ENCODE results near the gene B9D1.

B9D1 gene

DNA sequence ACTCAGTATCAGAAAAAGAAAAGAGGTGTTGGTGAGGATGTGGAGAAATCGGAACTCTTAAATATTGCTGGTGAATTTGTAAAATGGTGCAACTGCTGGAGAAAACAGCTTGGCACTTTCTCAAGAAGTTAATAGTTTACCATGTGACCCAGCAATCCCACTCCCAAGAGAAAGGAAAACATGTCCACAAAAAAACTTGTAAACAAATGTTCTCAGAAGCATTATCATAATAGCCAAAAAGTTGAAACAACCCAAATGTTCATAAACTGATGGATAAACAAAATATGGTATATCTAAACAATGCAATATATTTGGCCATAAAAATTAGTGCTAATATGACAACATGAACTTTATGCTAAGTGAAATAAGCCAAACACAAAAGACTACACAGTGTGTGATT, 13.2 kb upstream of the B9D1 start:
- no peak for DNase-seq

GRCh38 chr17:19374136-19374535, 11.6 kb upstream of the B9D1 start:
- no peak for DNase-seq

- DNase-seq: peak; percentile 11
Observed at GRCh38 chr17:19372866-19373504, 10.5 kb upstream of the B9D1 start.

DNA sequence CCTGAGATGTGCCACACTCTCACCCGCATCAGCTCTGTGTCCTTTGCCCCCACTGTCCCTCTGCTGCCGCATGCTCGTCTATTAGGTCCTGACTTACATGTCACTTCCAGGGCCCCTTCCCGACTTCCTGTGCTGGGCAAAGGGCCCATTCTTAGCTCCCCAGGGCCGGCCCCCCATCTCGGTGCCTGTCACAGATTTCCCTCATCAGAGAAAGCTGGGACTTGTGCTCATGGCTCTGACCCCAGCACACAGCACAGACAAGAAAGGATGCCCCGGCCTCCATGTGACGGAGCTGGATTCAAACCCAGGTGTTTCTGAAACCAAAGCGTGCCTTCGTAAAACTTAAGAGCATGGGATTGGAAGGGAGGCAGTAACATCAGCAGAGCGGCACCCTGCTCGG, 9.9 kb upstream of the B9D1 start:
- DNase-seq: no peak

GRCh38 chr17:19372011-19372370, 9.5 kb upstream of the B9D1 start:
- no peak for DNase-seq

GRCh38 chr17:19371259-19372010, 8.9 kb upstream of the B9D1 start:
- no peak for DNase-seq

- peak; percentile 9 for DNase-seq
Observed at GRCh38 chr17:19370493-19370960, 8.0 kb upstream of the B9D1 start.

DNA sequence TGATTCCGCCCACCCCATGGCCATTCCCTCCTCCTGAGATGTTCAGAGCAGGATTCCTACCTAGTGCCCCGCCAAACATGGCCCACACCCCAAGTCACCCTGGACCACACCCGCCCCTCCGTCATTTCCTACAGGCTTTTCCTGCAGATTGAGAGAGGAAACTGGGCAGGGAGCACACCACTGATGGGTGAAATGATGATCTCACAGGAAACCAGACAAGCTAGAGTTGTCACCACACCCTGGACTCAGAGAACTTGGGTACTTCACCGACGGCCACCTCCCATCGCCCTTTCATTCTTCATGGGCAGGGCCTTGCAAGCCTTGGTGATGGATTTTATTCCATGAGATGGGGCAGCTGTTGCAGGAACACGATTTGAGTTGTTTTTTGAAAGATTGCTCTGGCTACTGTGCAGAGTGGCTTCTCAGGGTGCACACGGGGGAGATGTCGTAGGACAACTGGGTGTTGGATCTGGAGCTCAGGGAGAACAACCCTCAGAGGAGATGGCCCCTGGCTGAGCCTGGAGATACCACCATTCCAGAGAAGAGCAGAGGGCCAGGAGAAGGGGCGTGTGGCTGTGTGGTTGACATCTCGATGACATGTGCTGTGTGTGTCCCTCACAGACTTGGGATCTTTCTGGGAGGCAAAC, 7.4 kb upstream of the B9D1 start:
- no peak for DNase-seq

DNA sequence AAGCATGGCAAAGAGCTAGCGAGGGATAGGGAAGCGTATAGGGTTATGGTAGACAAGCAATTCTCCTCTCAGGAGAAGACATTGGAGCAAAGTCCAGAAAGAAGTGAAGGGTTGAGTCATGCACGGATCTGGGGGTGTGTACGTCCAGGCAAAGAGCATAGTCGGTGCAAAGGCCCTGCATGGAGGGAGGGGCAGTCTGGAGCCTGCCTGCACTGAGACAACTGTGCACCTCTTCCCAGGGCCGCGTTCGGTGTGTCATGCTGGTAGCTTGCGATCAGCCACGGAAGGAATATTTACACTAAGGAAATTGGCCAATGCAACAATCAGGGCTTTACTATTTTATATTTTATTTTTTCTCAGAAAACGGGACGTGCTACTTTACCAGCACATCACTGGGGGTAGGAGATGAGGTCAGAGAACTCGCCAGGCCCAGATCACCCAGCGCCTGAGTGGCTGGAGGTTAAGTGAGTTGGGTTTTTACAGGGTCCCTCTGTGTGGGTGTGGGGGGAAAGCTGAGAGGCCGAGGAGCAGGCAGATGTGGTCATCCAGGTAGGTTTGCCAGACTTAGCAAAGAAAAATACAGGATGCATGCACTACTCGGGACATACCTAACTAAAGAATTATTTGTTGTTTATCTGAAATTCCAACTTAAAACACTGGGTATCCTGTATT, 6.7 kb upstream of the B9D1 start:
- DNase-seq: no peak

GRCh38 chr17:19368229-19368628, 5.7 kb upstream of the B9D1 start:
- no peak for DNase-seq

DNA sequence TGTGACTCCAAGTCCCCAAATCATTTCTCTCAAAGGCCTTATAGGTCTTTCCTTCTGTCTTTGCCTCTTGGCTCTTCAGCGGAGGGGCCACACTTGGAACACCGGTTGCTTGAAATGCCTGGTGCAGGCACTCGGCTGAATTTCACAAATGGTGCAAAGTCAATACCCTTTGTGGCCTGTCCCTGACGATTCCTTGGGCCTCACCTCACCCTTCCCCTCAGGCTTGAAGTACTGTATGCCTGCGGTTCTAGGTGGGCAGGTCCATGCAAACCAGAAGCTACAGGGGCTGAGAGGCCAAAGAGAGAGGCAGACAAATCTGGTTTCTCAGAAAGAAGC, 4.1 kb upstream of the B9D1 start:
- DNase-seq: no peak

GRCh38 chr17:19365833-19366636, 3.5 kb upstream of the B9D1 start:
- DNase-seq: no peak

GRCh38 chr17:19365499-19365817, 2.9 kb upstream of the B9D1 start:
- DNase-seq: no peak

GRCh38 chr17:19364699-19365498, 2.4 kb upstream of the B9D1 start:
- no peak for DNase-seq

DNA sequence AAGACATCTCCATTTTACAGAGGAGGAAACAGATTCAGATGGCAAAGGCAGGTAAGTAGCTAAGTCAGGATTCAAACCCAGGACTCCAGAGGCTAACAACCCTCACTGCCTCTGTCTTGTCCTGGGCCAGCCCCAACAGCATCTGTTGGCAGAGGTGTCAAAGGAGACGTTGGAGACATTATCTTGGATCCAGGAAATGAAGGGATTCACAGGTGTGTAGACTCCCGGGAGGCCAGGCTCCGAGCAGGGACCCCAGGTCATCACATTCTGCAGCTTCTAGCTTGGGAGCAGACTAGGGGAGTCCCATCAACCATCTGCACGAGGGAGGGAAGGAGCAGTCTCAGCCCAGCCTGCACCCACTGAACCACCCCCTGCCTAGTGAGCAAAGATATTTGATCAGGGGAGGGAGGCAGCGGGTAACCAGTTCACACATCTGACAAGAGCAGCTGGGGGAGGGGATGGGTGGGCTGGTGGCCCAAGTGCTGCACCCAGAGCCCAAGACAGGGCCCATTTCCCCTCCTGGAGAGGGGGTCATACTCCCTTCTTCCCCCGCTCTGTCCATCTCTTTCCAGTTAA, 1.0 kb upstream of the B9D1 start:
- no peak for DNase-seq

DNA sequence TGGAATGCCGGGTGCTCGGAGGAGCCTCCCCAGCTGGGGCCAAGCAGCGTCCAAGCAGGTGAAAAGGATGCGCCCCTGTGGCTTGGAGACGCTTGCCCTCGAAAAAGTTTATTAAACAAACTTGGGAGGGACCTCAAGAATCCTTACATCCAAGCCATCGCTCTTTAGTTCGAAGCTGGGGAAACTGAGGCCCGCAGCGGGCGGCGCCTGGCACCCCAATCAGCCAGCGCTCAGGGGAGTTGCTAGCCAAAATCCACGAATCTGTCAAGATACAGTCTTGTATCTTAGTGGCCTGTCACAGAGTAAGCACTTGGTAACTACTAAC, 553 bp upstream of the B9D1 start:
- DNase-seq: no peak

- DNase-seq: no peak
Observed at GRCh38 chr17:19361944-19362276, 613 bp downstream of the B9D1 start.

DNA sequence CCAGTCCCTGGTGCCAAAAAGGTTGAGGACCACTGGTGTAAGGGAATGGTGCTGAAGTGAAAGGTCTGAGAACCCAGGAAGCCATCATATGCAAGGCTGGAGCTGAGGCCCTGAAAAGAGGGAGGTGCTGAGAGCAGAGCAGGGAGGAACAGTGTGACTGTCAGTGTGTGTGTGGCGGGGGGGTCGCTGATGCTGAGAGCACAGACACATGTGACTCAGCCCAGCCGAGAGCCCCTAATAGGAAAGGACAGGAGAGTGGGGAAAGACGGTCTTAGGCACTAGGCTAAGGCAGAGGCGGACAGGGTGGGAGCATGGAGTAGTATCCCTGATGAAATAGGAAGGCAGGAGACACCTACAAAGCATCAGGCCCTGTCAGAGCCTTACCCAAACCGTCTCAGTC, 1.2 kb downstream of the B9D1 start:
- DNase-seq: no peak

- DNase-seq: no peak
Observed at GRCh38 chr17:19360772-19361171, 1.8 kb downstream of the B9D1 start.

GRCh38 chr17:19359856-19360255, 2.7 kb downstream of the B9D1 start:
- no peak for DNase-seq

DNA sequence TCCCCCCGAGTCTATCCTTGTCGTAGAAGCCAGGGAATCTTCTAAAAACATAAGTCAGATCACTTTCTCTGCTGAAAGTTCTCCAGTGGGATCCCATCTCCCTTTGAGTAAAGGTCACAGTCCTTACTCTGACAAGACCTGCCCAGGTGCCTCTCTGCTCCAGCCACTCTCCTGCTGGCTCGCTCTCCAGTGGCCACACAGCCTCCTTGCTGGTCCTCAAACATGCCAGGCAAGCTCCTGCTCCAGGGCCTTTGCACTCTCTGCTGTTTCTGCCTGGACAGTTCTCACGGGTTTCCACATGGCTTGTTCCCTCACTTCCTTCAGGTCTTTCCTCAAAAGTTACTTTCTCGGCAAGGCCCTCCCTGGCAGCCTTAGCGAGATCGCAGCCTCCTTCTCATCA, 3.4 kb downstream of the B9D1 start:
- no peak for DNase-seq

DNA sequence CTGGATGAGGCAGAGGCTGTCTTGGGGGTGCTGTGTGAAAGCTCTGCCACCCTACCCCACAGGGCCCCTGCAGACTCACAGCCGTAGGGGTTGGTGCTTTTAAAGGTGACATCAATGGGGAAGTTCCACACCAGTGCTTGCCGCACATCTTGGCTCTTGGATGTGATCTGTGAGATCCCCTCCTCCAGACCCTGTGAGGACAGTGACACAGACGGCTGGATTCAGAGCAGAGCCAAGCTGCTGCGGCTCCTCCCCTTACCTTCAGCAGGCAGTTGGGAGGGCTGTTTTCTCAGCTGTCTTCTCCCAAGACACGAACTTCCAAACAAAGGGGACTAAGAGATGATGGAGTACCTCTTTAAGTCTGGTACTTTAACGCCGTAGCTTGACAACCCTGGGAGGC, 4.8 kb downstream of the B9D1 start:
- DNase-seq: no peak

Measured in OCI-M1 (cell line).